Stimulated activated CD4-positive, alpha-beta T cell treated with anti-CD3 and anti-CD28 coated beads, TNF-alpha, amount 100 ng/mL, for 24 hours (primary cell): ENCODE results near the gene FUS.
A peak's percentile ranks its signal among the peaks of the same experiment; 100 is the strongest.
"Not testable (repeated sequence)": the region's sequence is repeated elsewhere in the genome, so short reads cannot be mapped to it uniquely, and the experiment has no call there.

Source experiments
- DNase-seq, 3 experiments: peaks; one replicate each; pipeline ENCODE4 v3.0.0-alpha.2; 2020; ENCODE audit warnings: low read depth in 3 of 3

Gene FUS

GRCh38 chr16:31143694-31144148 lies 36.2 kb upstream of the FUS start:
- DNase-seq, result no peak

- DNase-seq, result not testable (repeated sequence)
Measured at GRCh38 chr16:31144418-31144817, 35.5 kb upstream of the FUS start.

- DNase-seq, result no peak
Measured at GRCh38 chr16:31145398-31145990, 34.4 kb upstream of the FUS start.

- DNase-seq, result no peak
Measured at GRCh38 chr16:31147574-31147973, 32.4 kb upstream of the FUS start.

- DNase-seq, result no peak
Measured at GRCh38 chr16:31148281-31148728, 31.6 kb upstream of the FUS start.

- no peak for DNase-seq
Measured at GRCh38 chr16:31148896-31149295, 31.0 kb upstream of the FUS start.

- DNase-seq, result no peak
Measured at GRCh38 chr16:31149332-31149731, 30.6 kb upstream of the FUS start.

- no peak for DNase-seq
Measured at GRCh38 chr16:31149894-31150890, 29.7 kb upstream of the FUS start, which contains the start of gene PRSS36. Gene PRSS36 (minus strand): TSS chr16:31150066. CDS start chr16:31150035, 31 bp downstream.

GRCh38 chr16:31150976-31151375 lies 29.0 kb upstream of the FUS start:
- DNase-seq, result not testable (repeated sequence)

GRCh38 chr16:31157136-31157535 lies 22.8 kb upstream of the FUS start:
- no peak for DNase-seq

GRCh38 chr16:31167315-31167714 lies 12.6 kb upstream of the FUS start:
- DNase-seq, result no peak

- no peak for DNase-seq
Measured at GRCh38 chr16:31168848-31169247, 11.1 kb upstream of the FUS start.

- DNase-seq, result not testable (repeated sequence)
Measured at GRCh38 chr16:31170048-31170447, 9.9 kb upstream of the FUS start.

GRCh38 chr16:31177136-31177535 lies 2.8 kb upstream of the FUS start:
- DNase-seq, result peak in 1 of 3 experiments; percentile 41

GRCh38 chr16:31179219-31179746 lies 656 bp upstream of the FUS start:
- no peak for DNase-seq

GRCh38 chr16:31181102-31181830 lies 1.3 kb downstream of the FUS start:
- peak in 1 of 3 experiments; percentile 42 for DNase-seq

- no peak for DNase-seq
Measured at GRCh38 chr16:31182391-31182790, 2.5 kb downstream of the FUS start.

GRCh38 chr16:31183432-31184428 lies 3.8 kb downstream of the FUS start:
- no peak for DNase-seq

- no peak for DNase-seq
Measured at GRCh38 chr16:31184888-31185287, 4.9 kb downstream of the FUS start.

- DNase-seq, result no peak
Measured at GRCh38 chr16:31185339-31185738, 5.4 kb downstream of the FUS start.
